ENCODE data around the gene NME7.
A peak's percentile ranks its signal among the peaks of the same experiment; 100 is the strongest.

Gene NME7

GRCh38 chr1:169121146-169121923 is 246.3 kb downstream of the NME7 start:
- no peak for DNase-seq

DNA sequence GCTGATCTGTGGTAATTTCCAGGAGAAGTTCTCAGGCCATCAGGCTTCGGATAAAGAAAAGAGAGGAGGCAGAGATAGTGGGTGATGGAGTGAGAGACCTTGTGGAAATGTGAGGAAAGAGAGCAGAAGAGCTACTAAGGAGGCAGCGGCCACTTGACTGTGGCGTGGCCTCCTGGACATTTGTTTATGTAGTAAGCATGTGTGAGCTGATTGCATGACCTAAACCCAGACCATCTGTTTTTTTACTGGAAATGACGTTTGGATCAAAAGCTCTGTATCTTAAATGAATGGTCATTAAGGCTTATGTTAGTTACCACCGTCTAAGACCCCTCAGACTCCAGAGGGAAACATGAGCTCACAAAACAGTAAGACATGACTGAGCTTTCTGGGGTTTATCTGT is 247.5 kb downstream of the NME7 start:
- DNase-seq = no peak

DNA sequence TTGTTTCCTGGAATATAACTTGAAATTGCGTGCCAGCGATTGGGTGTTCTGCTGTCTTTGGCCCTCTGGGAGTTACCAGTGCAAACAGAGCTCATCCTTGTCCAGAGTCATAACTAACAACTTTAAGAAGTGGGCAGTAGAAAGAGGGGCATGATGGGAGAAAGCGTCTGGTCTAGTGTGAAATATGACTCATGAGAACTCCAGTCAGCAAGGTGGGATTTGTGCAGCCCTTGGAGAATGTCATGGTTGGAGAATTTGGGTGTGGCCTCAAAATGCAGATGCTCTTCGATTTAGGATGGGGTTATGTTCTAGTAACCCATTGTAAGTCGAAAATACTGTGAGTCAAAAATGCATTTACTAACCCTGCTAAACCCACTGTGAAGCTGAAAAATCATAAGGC is 248.2 kb downstream of the NME7 start:
- no peak for DNase-seq

- DNase-seq = no peak
These were observed 249.4 kb downstream of the NME7 start for GRCh38 chr1:169118227-169118626.

DNA sequence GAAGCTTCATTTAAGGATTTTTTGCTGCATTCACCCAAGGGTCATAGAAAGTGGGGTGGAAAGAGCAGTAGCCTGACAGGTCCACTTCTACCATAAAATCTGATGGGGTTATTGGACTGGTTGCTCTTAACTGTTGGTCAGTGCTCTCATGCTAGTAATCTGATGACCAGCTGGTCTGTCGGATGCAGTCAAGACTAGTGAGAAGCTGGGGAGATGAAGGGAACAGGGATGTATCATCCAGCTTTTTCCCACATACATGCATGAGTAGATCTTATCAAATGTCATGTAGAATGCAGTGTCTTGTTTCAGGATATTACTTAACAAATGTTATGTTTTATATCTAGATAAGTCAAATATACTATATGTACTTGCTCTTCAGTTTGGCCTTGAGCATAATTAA is 250.0 kb downstream of the NME7 start:
- DNase-seq = no peak

- DNase-seq = no peak
These were observed 250.6 kb downstream of the NME7 start for GRCh38 chr1:169117014-169117413.

DNA sequence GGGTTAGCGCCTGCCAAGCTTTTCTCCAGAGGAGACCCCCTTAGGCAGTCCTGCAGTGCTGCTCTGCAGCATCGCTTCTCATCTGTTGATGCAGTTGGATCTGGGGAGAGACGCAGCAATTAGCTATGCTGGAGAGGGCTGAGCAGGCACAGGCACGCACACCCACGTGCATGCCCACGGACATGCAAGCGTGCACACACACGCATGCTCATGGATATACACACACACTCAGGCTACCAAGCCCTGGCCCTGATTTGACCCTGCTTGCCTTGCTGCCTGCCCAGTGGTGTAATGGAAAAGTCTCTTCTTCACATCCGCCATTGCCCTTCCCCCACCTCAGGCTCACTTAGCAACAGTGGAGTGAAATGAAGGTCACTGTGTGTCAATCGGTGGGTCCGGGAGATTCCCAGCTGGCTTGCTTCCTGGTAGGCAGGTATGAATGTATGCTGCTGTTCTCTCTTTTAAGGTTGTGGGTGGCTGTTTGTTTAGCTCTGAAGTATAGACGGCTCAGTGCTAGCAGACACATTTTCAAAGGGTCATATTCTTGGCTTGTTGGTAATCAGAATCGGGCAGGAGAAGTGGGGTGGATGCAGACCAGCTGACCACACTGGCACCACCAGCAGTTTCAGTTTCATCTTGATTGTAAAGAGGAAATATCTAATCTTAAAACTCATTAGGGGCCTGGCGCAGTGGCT is 251.6 kb downstream of the NME7 start:
- DNase-seq = peak; percentile 66

- no peak for DNase-seq
These were observed 253.9 kb downstream of the NME7 start for GRCh38 chr1:169113613-169114119.

- no peak for DNase-seq
These were observed 255.4 kb downstream of the NME7 start for GRCh38 chr1:169112241-169112640.

- no peak for DNase-seq
These were observed 256.1 kb downstream of the NME7 start for GRCh38 chr1:169111472-169111871.

DNA sequence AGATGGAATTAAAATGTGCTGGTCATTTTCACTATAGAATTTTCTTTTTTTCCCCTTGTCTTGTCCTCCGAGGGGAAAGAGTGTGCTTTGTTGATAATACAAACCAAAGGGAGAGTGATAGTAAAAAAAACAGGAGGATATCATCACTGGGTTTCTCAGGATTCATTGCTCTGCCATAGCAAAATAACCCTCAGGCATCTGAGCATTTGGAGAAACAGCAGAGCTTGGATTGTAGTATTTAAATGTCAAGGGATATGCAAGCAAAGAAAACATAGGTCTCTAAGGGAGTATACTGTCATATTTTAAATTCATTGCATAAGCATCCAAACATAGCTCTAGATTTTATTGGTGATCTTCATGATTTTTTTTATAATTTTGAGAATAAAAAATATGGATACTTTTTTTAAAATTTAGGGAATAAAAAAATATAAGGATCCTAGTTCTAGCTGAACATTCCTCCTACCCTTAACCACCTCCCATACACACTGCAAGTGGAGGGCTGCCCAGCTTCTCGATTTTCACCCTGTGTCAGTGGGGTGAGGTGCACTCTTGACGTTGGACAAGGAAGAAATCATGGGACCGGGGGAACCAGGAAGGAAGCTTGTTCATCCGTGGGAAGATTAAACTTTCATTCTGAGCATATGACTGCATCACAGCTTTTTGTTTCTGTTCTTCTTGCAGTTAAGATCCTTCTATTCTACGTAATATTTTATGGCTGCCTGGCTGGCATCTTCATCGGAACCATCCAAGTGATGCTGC is 256.7 kb downstream of the NME7 start:
- no peak for DNase-seq

- DNase-seq = peak; percentile 49
These were observed 257.4 kb downstream of the NME7 start for GRCh38 chr1:169110236-169110635.

GRCh38 chr1:169109561-169110134 is 257.9 kb downstream of the NME7 start:
- peak; percentile 72 for DNase-seq

DNA sequence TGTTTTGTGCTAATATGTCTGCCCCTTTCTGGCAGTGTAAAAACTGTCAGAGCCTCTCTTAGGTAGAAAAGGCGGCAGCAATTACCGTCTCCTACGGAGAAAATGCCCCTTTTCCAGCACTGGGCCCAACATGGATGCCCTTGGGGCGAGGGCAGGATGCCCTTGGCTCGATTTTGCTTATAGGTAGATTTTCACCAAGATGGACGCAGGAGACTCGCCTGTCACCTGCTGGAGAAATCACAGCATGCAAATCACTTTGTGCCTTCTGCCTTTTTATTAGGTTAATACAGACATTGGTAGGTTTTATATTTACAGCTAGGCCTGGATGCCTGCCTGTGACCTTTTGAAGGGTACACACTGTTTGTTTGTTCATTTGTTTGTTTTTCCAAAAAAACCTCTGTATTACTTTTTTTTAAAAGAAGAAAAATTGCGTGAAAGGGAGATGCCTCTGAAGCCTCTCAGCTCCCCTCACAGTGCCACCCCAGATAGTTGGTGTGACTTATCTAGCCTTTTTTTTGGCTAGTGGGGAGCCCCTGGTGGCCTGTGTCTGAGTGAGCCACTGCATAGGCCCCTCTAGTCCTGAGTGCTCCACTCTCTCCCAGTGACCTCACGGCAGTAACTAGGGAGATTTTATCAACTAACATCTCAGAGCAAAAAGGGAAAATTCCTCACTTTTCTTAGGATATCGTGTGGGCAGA is 258.6 kb downstream of the NME7 start:
- DNase-seq = no peak

GRCh38 chr1:169108223-169108622 is 259.4 kb downstream of the NME7 start:
- DNase-seq = no peak

- DNase-seq = no peak
These were observed 259.9 kb downstream of the NME7 start for GRCh38 chr1:169107603-169108208.

- DNase-seq = peak; percentile 89
These were observed 260.5 kb downstream of the NME7 start for GRCh38 chr1:169106921-169107602.

GRCh38 chr1:169106095-169106920 is 261.3 kb downstream of the NME7 start, which contains the start of gene ATP1B1:
Gene ATP1B1 (plus strand): TSS chr1:169106690. CDS start chr1:169106830, 140 bp downstream.
- peak; percentile 98 for DNase-seq

- DNase-seq = peak; percentile 88
These were observed 262.0 kb downstream of the NME7 start for GRCh38 chr1:169105434-169106094.

GRCh38 chr1:169105087-169105433 is 262.5 kb downstream of the NME7 start:
- DNase-seq = no peak

Data from retina (tissue), 1 donor.